K562 (cell line): ENCODE data around the gene CDCA3. TPM values are rescaled to one million over a fixed set of nuclear protein-coding genes. Genes with fewer than 3 reads are reported as not detected.

Source experiments
- ARID1B ChIP-seq: fragments of 450-650 bp; IDR thresholded peaks from 2 replicates; pipeline ENCODE4 v1.6.1; 2016; ENCODE audit warnings: antibody characterized with exemption, mild to moderate bottlenecking, inconsistent platforms
- CBFB ChIP-seq: sonication (generic); formaldehyde crosslinking; IDR thresholded peaks from 2 replicates; pipeline ENCODE4 v1.4.0; 2020; ENCODE audit warnings: mild to moderate bottlenecking, missing genetic modification reagents
- FOXK2 ChIP-seq, 2 experiments: fragments of 450-650 bp; IDR thresholded peaks in 1 of 2; conservative IDR thresholded peaks in 1 of 2; 2 replicates each; pipeline ENCODE4 v1.6.1; 2016; ENCODE audit warnings: low read depth in 2 of 2, mild to moderate bottlenecking in 1 of 2
- GABPA ChIP-seq: fragments of 200-800 bp; sonication (Bioruptor generic); conservative IDR thresholded peaks from 2 replicates; pipeline ENCODE4 v1.6.1; 2016; ENCODE audit warnings: low read depth, missing genetic modification characterization, missing compliant biosample characterization
- GABPB1 ChIP-seq: sonication (generic); formaldehyde crosslinking; IDR thresholded peaks from 2 replicates; pipeline ENCODE4 v1.8.0; 2022; ENCODE audit warnings: mild to moderate bottlenecking, missing genetic modification reagents
- HNRNPL ChIP-seq: fragments of 200-400 bp; formaldehyde crosslinking; IDR thresholded peaks from 2 replicates; pipeline ENCODE4 v1.6.1; 2017; ENCODE audit warnings: low read depth, mild to moderate bottlenecking, low read length
- HSF4 ChIP-seq: fragments of 250-450 bp; sonication (Bioruptor Pico); IDR thresholded peaks from 2 replicates; pipeline ENCODE4 v2.1.2; 2022; ENCODE audit warnings: mild to moderate bottlenecking, moderate library complexity, borderline replicate concordance
- KAT2B ChIP-seq: IDR thresholded peaks from one replicate; pipeline ENCODE4 v1.6.1; 2012; ENCODE audit warnings: low read depth, mild to moderate bottlenecking, control low read depth, inconsistent platforms, low read length, moderate library complexity
- MITF ChIP-seq: IDR thresholded peaks from 2 replicates; pipeline ENCODE4 v1.6.1; 2014; ENCODE audit warnings: antibody characterized with exemption
- MTA1 ChIP-seq: fragments of 450-650 bp; IDR thresholded peaks from 2 replicates; pipeline ENCODE4 v1.6.1; 2017; ENCODE audit warnings: borderline replicate concordance
- PTTG1 ChIP-seq: fragments of 450-650 bp; IDR thresholded peaks from 2 replicates; pipeline ENCODE4 v1.6.1; 2016; ENCODE audit warnings: low read depth, mild to moderate bottlenecking, missing genetic modification characterization, missing compliant biosample characterization
- RAD21 ChIP-seq, 2 experiments: fragments of 250-450 bp in 1 of 2; fragments of 450-650 bp in 1 of 2; sonication (Bioruptor Pico) in 1 of 2; formaldehyde crosslinking in 1 of 2; IDR thresholded peaks in 1 of 2; conservative IDR thresholded peaks in 1 of 2; 2 replicates each; pipeline versions ENCODE4 v1.4.0 to v1.8.0; 2020 to 2022; ENCODE audit warnings: mild to moderate bottlenecking in 2 of 2, moderate library complexity in 1 of 2
- SREBF1 ChIP-seq: fragments of 150-350 bp; IDR thresholded peaks from 2 replicates; pipeline ENCODE4 v1.6.1; 2014; ENCODE audit warnings: antibody characterized with exemption, low read depth, low read length, borderline replicate concordance
- ZBTB1 ChIP-seq: sonication (generic); formaldehyde crosslinking; IDR thresholded peaks from 2 replicates; pipeline ENCODE4 v1.8.1; 2023; ENCODE audit warnings: missing genetic modification reagents, low read depth, mild to moderate bottlenecking, borderline replicate concordance
- ZNF3 ChIP-seq: fragments of 250-450 bp; sonication (Bioruptor Pico); IDR thresholded peaks from 2 replicates; pipeline ENCODE4 v1.5.0; 2021; ENCODE audit warnings: mild to moderate bottlenecking, moderate library complexity
- ZNF75A ChIP-seq: fragments of 450-650 bp; formaldehyde crosslinking; IDR thresholded peaks from 2 replicates; pipeline ENCODE4 v1.4.0; 2020; ENCODE audit warnings: mild to moderate bottlenecking
- ZNF830 ChIP-seq: fragments of 250-450 bp; sonication (Bioruptor Pico); IDR thresholded peaks from 2 replicates; pipeline ENCODE4 v1.5.0; 2021; ENCODE audit warnings: mild to moderate bottlenecking
- polyA plus RNA-seq, 8 experiments: library from polyadenylated mRNA; depleted of rRNA in 4 of 8; stranded (reverse) in 5 of 8; unstranded in 3 of 8; fragments of >200 nt; fragmentation: Nextera tagmentation in 2 of 8; fragmentation: Illumina TruSeq in 1 of 8; extraction: Ambion mirVana in 2 of 8; extraction: Trizol in 1 of 8; gene quantifications; 2 replicates each; pipeline versions ENCODE4 v1.2.1 to v1.2.3, GENCODE V29; 2011 to 2014; ENCODE audit warnings: inconsistent platforms in 1 of 8, missing spikeins in 1 of 8
- total RNA-seq, 7 experiments: library from RNA; depleted of rRNA in 6 of 7; stranded (reverse); fragments of >200 nt in 6 of 7; fragmentation: Illumina TruSeq in 2 of 7; extraction: Trizol in 2 of 7; gene quantifications; 2 replicates each; pipeline versions ENCODE4 v1.2.1 to v1.2.3, GENCODE V29; 2011 to 2021; ENCODE audit warnings: low replicate concordance in 1 of 7
- TF ChIP-seq, protein P1 (sequence below): fragments of 200-400 bp; formaldehyde crosslinking; IDR thresholded peaks from 2 replicates; pipeline ENCODE4 v1.6.1; 2017; ENCODE audit warnings: mild to moderate bottlenecking, low read depth, low read length, moderate library complexity
- TF ChIP-seq, protein P2 (sequence below): sonication (generic); formaldehyde crosslinking; IDR thresholded peaks from 2 replicates; pipeline ENCODE4 v1.8.0; 2023; ENCODE audit warnings: missing genetic modification reagents, mild to moderate bottlenecking, borderline replicate concordance

The CDCA3 gene
- total and polyA plus RNA-seq, 9 of the 15 experiments (the other 6 are each of a cell fraction or from before 2014, with no cell fraction given) = 24.2 to 80.8 (median 55.1) TPM

DNA sequence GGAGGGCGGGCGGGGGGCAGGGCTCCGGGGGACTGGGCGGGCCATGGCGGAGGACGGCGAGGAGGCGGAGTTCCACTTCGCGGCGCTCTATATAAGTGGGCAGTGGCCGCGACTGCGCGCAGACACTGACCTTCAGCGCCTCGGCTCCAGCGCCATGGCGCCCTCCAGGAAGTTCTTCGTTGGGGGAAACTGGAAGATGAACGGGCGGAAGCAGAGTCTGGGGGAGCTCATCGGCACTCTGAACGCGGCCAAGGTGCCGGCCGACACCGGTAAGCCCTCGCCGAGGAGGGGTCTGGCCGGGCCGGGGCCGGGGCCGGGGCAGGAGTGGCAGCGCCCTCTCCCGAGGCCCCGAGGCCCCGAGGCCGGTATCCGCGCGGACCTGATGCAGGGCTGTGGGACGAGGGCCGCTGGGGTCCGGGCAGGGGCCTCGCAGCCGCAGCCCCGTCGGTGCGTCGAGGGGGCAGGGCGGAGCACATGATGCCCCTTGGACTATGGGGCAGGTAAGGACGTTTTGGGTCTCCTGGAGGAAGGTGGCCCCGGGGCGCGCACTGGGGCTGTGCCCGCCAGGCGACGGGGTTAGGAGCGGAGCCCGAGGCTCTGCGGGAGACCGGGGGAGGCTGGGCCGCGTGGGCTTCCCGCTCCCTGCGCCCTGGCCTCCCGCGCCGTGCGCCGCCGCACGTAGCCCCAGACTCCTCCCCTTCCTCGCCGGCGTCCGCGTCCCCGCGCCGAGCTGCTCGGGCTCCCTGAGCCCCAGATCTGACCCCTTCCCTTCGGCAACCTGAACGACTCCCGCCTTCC, 16.5 kb upstream of the CDCA3 start, which contains the start of gene TPI1 (continued):
- TF ChIP-seq RAD21 (CRISPR knock-in tag; conservative IDR thresholded peaks at IDR 0.05 in 1 of 2, IDR thresholded peaks at IDR 0.05 in 1 of 2) = no peak
- TF ChIP-seq MITF = no peak
- no peak for TF ChIP-seq ZNF830 (CRISPR knock-in tag)
- TF ChIP-seq SREBF1 = no peak
- no peak for TF ChIP-seq FOXK2 (conservative IDR thresholded peaks at IDR 0.05 in 1 of 2, IDR thresholded peaks at IDR 0.05 in 1 of 2; ENCODE audit: low read depth in 2 of 2)
- TF ChIP-seq, protein P1, sequence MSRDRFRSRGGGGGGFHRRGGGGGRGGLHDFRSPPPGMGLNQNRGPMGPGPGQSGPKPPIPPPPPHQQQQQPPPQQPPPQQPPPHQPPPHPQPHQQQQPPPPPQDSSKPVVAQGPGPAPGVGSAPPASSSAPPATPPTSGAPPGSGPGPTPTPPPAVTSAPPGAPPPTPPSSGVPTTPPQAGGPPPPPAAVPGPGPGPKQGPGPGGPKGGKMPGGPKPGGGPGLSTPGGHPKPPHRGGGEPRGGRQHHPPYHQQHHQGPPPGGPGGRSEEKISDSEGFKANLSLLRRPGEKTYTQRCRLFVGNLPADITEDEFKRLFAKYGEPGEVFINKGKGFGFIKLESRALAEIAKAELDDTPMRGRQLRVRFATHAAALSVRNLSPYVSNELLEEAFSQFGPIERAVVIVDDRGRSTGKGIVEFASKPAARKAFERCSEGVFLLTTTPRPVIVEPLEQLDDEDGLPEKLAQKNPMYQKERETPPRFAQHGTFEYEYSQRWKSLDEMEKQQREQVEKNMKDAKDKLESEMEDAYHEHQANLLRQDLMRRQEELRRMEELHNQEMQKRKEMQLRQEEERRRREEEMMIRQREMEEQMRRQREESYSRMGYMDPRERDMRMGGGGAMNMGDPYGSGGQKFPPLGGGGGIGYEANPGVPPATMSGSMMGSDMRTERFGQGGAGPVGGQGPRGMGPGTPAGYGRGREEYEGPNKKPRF = no peak
- peak; percentile 47; the same call in 1 of the 2 replicates for TF ChIP-seq GABPA
- no peak for TF ChIP-seq ARID1B
- no peak for TF ChIP-seq ZNF3 (CRISPR knock-in tag)
- TF ChIP-seq ZBTB1 (CRISPR knock-in tag) = no peak
- no peak for TF ChIP-seq KAT2B
- TF ChIP-seq, protein P2, sequence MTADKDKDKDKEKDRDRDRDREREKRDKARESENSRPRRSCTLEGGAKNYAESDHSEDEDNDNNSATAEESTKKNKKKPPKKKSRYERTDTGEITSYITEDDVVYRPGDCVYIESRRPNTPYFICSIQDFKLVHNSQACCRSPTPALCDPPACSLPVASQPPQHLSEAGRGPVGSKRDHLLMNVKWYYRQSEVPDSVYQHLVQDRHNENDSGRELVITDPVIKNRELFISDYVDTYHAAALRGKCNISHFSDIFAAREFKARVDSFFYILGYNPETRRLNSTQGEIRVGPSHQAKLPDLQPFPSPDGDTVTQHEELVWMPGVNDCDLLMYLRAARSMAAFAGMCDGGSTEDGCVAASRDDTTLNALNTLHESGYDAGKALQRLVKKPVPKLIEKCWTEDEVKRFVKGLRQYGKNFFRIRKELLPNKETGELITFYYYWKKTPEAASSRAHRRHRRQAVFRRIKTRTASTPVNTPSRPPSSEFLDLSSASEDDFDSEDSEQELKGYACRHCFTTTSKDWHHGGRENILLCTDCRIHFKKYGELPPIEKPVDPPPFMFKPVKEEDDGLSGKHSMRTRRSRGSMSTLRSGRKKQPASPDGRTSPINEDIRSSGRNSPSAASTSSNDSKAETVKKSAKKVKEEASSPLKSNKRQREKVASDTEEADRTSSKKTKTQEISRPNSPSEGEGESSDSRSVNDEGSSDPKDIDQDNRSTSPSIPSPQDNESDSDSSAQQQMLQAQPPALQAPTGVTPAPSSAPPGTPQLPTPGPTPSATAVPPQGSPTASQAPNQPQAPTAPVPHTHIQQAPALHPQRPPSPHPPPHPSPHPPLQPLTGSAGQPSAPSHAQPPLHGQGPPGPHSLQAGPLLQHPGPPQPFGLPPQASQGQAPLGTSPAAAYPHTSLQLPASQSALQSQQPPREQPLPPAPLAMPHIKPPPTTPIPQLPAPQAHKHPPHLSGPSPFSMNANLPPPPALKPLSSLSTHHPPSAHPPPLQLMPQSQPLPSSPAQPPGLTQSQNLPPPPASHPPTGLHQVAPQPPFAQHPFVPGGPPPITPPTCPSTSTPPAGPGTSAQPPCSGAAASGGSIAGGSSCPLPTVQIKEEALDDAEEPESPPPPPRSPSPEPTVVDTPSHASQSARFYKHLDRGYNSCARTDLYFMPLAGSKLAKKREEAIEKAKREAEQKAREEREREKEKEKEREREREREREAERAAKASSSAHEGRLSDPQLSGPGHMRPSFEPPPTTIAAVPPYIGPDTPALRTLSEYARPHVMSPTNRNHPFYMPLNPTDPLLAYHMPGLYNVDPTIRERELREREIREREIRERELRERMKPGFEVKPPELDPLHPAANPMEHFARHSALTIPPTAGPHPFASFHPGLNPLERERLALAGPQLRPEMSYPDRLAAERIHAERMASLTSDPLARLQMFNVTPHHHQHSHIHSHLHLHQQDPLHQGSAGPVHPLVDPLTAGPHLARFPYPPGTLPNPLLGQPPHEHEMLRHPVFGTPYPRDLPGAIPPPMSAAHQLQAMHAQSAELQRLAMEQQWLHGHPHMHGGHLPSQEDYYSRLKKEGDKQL (CRISPR knock-in tag) = no peak
- no peak for TF ChIP-seq MTA1
- TF ChIP-seq GABPB1 (CRISPR knock-in tag) = peak; percentile 45; the same call in 1 of the 2 replicates
- no peak for TF ChIP-seq ZNF75A (CRISPR knock-in tag)
- no peak for TF ChIP-seq HSF4 (CRISPR knock-in tag)
- TF ChIP-seq PTTG1 = no peak
- TF ChIP-seq CBFB = no peak
- TF ChIP-seq HNRNPL = 0 out of 2 replicates have a peak, but pooled peaks have one; percentile 18
